ENCODE data around the gene SMAD3. TPM values are rescaled to one million over a fixed set of nuclear protein-coding genes. Genes with fewer than 3 reads are reported as not detected.

Gene SMAD3
- total RNA-seq, 2 experiments from 2014 or later: 26.8 to 27.1 TPM

- Mint-ChIP-seq H3K27ac (no peak overlapping the region), H3K27me3 (ENCODE audit: low read depth) (peaks cover 19% of the 10 kb centered on the region), H3K9me3 (ENCODE audit: insufficient read depth) (no peaks in the 10 kb centered on the region), H3K4me3 (no peak overlapping the region), H3K36me3 (ENCODE audit: low read depth) (no peaks in the 10 kb centered on the region), H3K4me1 (ENCODE audit: low read depth) (peaks cover 25% of the 10 kb centered on the region)
- DNase-seq: no peak
- ChIA-PET CTCF (interaction anchor here (0.9 to 1.4 kb wide), 2 partner anchors 127 to 203 kb away, joined by 3 read pairs; no protein-coding TSS in a partner anchor), POLR2A (interaction anchor here (0.6 to 1.6 kb wide), 2 partner anchors 28 to 37 kb away, joined by 3 to 5 read pairs; partner anchors contain the start of gene SMAD3)
- ATAC-seq: no peak
Observed at GRCh38 chr15:67037694-67038093, 27.7 kb upstream of the SMAD3 start.

GRCh38 chr15:67038736-67039135 is 26.7 kb upstream of the SMAD3 start:
- ChIA-PET POLR2A (interaction anchor here (1.2 to 1.6 kb wide), 2 partner anchors 27 to 48 kb away, joined by 3 to 5 read pairs; partner anchors contain the start of gene SMAD3), CTCF (interaction anchor here (1.1 to 1.4 kb wide), 4 partner anchors 13 to 202 kb away, joined by 3 to 4 read pairs (median 3); partner anchors contain the start of gene SMAD3)
- H3K9me3 Mint-ChIP-seq (ENCODE audit: insufficient read depth): no peaks in the 10 kb centered on the region
- peaks cover 15% of the 10 kb centered on the region for H3K27me3 Mint-ChIP-seq (ENCODE audit: low read depth)
- peaks cover 33% of the 10 kb centered on the region for H3K4me1 Mint-ChIP-seq (ENCODE audit: low read depth)
- peak overlapping the region; percentile 39 for H3K27ac Mint-ChIP-seq
- H3K36me3 Mint-ChIP-seq (ENCODE audit: low read depth): no peaks in the 10 kb centered on the region
- ATAC-seq: peak; percentile 27
- no peak for DNase-seq
- H3K4me3 Mint-ChIP-seq: peak overlapping the region; percentile 44

GRCh38 chr15:67039384-67040075 is 25.9 kb upstream of the SMAD3 start:
- H3K4me3 Mint-ChIP-seq: peak overlapping the region; percentile 44
- peaks cover 29% of the 10 kb centered on the region for H3K4me1 Mint-ChIP-seq (ENCODE audit: low read depth)
- H3K27ac Mint-ChIP-seq: peak overlapping the region; percentile 39
- DNase-seq (peak; percentile 26), ATAC-seq (peak; percentile 50)
- peaks cover 9% of the 10 kb centered on the region for H3K27me3 Mint-ChIP-seq (ENCODE audit: low read depth)
- H3K36me3 Mint-ChIP-seq (ENCODE audit: low read depth): no peaks in the 10 kb centered on the region
- POLR2A ChIA-PET: interaction anchor here (1.2 to 1.6 kb wide), 2 partner anchors 27 to 47 kb away, joined by 3 to 5 read pairs; partner anchors contain the start of gene SMAD3
- CTCF ChIA-PET: interaction anchor here (1.1 to 1.3 kb wide), 3 partner anchors 14 to 202 kb away, joined by 3 to 4 read pairs (median 3); partner anchors contain the start of gene SMAD3
- H3K9me3 Mint-ChIP-seq (ENCODE audit: insufficient read depth): no peaks in the 10 kb centered on the region

- no peak for ATAC-seq
- ChIA-PET POLR2A (no interaction called here), CTCF (no interaction called here)
- H3K36me3 Mint-ChIP-seq (ENCODE audit: low read depth): no peaks in the 10 kb centered on the region
- H3K27me3 Mint-ChIP-seq (ENCODE audit: low read depth): peaks cover 8% of the 10 kb centered on the region
- no peak overlapping the region for H3K4me3 Mint-ChIP-seq
- no peak overlapping the region for H3K27ac Mint-ChIP-seq
- peaks cover 28% of the 10 kb centered on the region for H3K4me1 Mint-ChIP-seq (ENCODE audit: low read depth)
- no peaks in the 10 kb centered on the region for H3K9me3 Mint-ChIP-seq (ENCODE audit: insufficient read depth)
- DNase-seq: no peak
Observed at GRCh38 chr15:67040277-67040676, 25.1 kb upstream of the SMAD3 start.

GRCh38 chr15:67042551-67043142 is 22.8 kb upstream of the SMAD3 start:
- ATAC-seq (peak; percentile 40), DNase-seq (no peak)
- Mint-ChIP-seq H3K4me1 (ENCODE audit: low read depth) (peaks cover 20% of the 10 kb centered on the region), H3K36me3 (ENCODE audit: low read depth) (no peaks in the 10 kb centered on the region), H3K27ac (no peak overlapping the region), H3K27me3 (ENCODE audit: low read depth) (peaks cover 8% of the 10 kb centered on the region), H3K4me3 (no peak overlapping the region), H3K9me3 (ENCODE audit: insufficient read depth) (no peaks in the 10 kb centered on the region)
- POLR2A ChIA-PET: interaction anchor here (0.6 to 1.1 kb wide), 4 partner anchors 12 to 58 kb away, joined by 3 to 4 read pairs (median 3); no protein-coding TSS in a partner anchor
- CTCF ChIA-PET: interaction anchor here (0.7 to 1.8 kb wide), 5 partner anchors 9 to 793 kb away, joined by 3 to 7 read pairs (median 4); no protein-coding TSS in a partner anchor

GRCh38 chr15:67043939-67044771 is 21.2 kb upstream of the SMAD3 start:
- Mint-ChIP-seq H3K27ac (no peak overlapping the region), H3K4me3 (no peak overlapping the region), H3K27me3 (ENCODE audit: low read depth) (peaks cover 6% of the 10 kb centered on the region), H3K4me1 (ENCODE audit: low read depth) (peaks cover 20% of the 10 kb centered on the region), H3K9me3 (ENCODE audit: insufficient read depth) (no peaks in the 10 kb centered on the region), H3K36me3 (ENCODE audit: low read depth) (no peaks in the 10 kb centered on the region)
- ChIA-PET POLR2A (no interaction called here), CTCF (no interaction called here)
- DNase-seq (no peak), ATAC-seq (no peak)

- H3K4me1 Mint-ChIP-seq (ENCODE audit: low read depth): peaks cover 30% of the 10 kb centered on the region
- H3K27me3 Mint-ChIP-seq (ENCODE audit: low read depth): no peaks in the 10 kb centered on the region
- no peak overlapping the region for H3K4me3 Mint-ChIP-seq
- no peaks in the 10 kb centered on the region for H3K9me3 Mint-ChIP-seq (ENCODE audit: insufficient read depth)
- H3K27ac Mint-ChIP-seq: no peak overlapping the region
- POLR2A ChIA-PET: interaction anchor here (1.0 kb wide), 1 partner anchor 217 kb away, joined by 3 read pairs; no protein-coding TSS in a partner anchor
- CTCF ChIA-PET: interaction anchor here (0.9 kb wide), 1 partner anchor 12 kb away, joined by 3 read pairs; no protein-coding TSS in a partner anchor
- no peak for DNase-seq
- ATAC-seq: no peak
- no peaks in the 10 kb centered on the region for H3K36me3 Mint-ChIP-seq (ENCODE audit: low read depth)
Observed at GRCh38 chr15:67047149-67047661, 18.2 kb upstream of the SMAD3 start.

GRCh38 chr15:67048281-67049279 is 16.8 kb upstream of the SMAD3 start:
- ChIA-PET POLR2A (interaction anchor here (1.0 kb wide), 1 partner anchor 216 kb away, joined by 3 read pairs; no protein-coding TSS in a partner anchor), CTCF (no interaction called here)
- Mint-ChIP-seq H3K4me1 (ENCODE audit: low read depth) (peaks cover 21% of the 10 kb centered on the region), H3K4me3 (no peak overlapping the region), H3K36me3 (ENCODE audit: low read depth) (no peaks in the 10 kb centered on the region), H3K27ac (no peak overlapping the region), H3K27me3 (ENCODE audit: low read depth) (no peaks in the 10 kb centered on the region), H3K9me3 (ENCODE audit: insufficient read depth) (no peaks in the 10 kb centered on the region)
- DNase-seq: no peak
- no peak for ATAC-seq

GRCh38 chr15:67049351-67050044 is 15.9 kb upstream of the SMAD3 start:
- Mint-ChIP-seq H3K4me3 (no peak overlapping the region), H3K4me1 (ENCODE audit: low read depth) (peaks cover 24% of the 10 kb centered on the region), H3K9me3 (ENCODE audit: insufficient read depth) (no peaks in the 10 kb centered on the region), H3K27me3 (ENCODE audit: low read depth) (no peaks in the 10 kb centered on the region), H3K27ac (no peak overlapping the region), H3K36me3 (ENCODE audit: low read depth) (no peaks in the 10 kb centered on the region)
- DNase-seq: no peak
- ATAC-seq: no peak
- POLR2A ChIA-PET: no interaction called here
- CTCF ChIA-PET: no interaction called here

- peaks cover 24% of the 10 kb centered on the region for H3K4me1 Mint-ChIP-seq (ENCODE audit: low read depth)
- no peak overlapping the region for H3K27ac Mint-ChIP-seq
- CTCF ChIA-PET: no interaction called here
- POLR2A ChIA-PET: no interaction called here
- H3K36me3 Mint-ChIP-seq (ENCODE audit: low read depth): no peaks in the 10 kb centered on the region
- H3K4me3 Mint-ChIP-seq: no peak overlapping the region
- no peaks in the 10 kb centered on the region for H3K9me3 Mint-ChIP-seq (ENCODE audit: insufficient read depth)
- no peak for ATAC-seq
- no peaks in the 10 kb centered on the region for H3K27me3 Mint-ChIP-seq (ENCODE audit: low read depth)
- DNase-seq: no peak
Observed at GRCh38 chr15:67050062-67050461, 15.3 kb upstream of the SMAD3 start.

Data from activated CD8-positive, alpha-beta T cell treated with anti-CD3 and anti-CD28 coated beads, Interleukin-2, amount 10 ng/mL, durations not matched to agents 7 days and 5 days (primary cell).